Chondrocyte (in vitro differentiated cells): ENCODE results near the gene EML6. TPM values are rescaled to one million over a fixed set of nuclear protein-coding genes. Genes with fewer than 3 reads are reported as not detected.
A peak's percentile ranks its signal among the peaks of the same experiment; 100 is the strongest.

Experiments
- DNase-seq: peaks from one replicate; pipeline ENCODE4 v3.0.0; 2021; ENCODE audit warnings: mixed read lengths, low spot score
- H3K27ac Mint-ChIP-seq: one replicate; pipeline ENCODE4 v1.8.0; 2021; ENCODE audit warnings: mild to moderate bottlenecking, moderate library complexity, mixed read lengths; ENCODE audit not compliant: unreplicated experiment
- H3K27me3 Mint-ChIP-seq: 2 replicates; pipeline ENCODE4 v1.8.0; 2021; ENCODE audit warnings: low read depth, mixed read lengths
- H3K36me3 Mint-ChIP-seq: 2 replicates; pipeline ENCODE4 v1.8.0; 2021; ENCODE audit warnings: low read depth, mixed read lengths
- H3K4me1 Mint-ChIP-seq: 2 replicates; pipeline ENCODE4 v1.8.0; 2021; ENCODE audit warnings: low read depth, mild to moderate bottlenecking, mixed read lengths
- H3K4me3 Mint-ChIP-seq: one replicate; pipeline ENCODE4 v1.8.0; 2021; ENCODE audit warnings: mild to moderate bottlenecking, moderate library complexity, mixed read lengths; ENCODE audit not compliant: unreplicated experiment
- H3K9me3 Mint-ChIP-seq: 2 replicates; pipeline ENCODE4 v1.8.0; 2021; ENCODE audit warnings: low read depth, mixed read lengths
- total RNA-seq: library from RNA; stranded (reverse); gene quantifications from 3 replicates; pipeline ENCODE4 v1.2.1, GENCODE V29; 2021
- TF ChIP-seq, protein P1 (sequence below): fragments of 200-600 bp; sonication (generic); IDR thresholded peaks from 2 replicates; pipeline ENCODE4 v1.5.0; 2021; ENCODE audit warnings: antibody characterized with exemption, mild to moderate bottlenecking, moderate library complexity

The EML6 gene
- total RNA-seq, 1 donor from 2014 or later = 1.1 TPM

DNA sequence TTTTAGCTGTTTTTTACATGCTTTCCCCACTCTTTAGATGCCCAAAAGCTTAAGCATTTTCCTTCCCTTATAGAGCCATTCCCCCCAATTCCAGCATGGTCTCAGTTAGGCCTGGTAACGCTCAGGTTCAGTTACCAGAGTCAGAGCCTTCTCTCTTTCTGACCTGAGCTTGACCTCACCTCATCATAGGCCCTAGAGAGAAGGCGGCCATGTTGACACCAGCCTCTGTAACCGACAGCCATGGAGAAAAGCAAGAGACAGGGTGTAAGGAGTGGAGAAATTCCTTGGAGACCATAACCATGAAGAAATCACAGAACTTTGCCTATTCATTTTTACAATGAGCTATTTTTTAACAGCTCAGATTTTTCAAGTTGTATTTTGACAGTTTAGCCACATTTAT is 227.3 kb downstream of the EML6 start:
- TF ChIP-seq, protein P1, sequence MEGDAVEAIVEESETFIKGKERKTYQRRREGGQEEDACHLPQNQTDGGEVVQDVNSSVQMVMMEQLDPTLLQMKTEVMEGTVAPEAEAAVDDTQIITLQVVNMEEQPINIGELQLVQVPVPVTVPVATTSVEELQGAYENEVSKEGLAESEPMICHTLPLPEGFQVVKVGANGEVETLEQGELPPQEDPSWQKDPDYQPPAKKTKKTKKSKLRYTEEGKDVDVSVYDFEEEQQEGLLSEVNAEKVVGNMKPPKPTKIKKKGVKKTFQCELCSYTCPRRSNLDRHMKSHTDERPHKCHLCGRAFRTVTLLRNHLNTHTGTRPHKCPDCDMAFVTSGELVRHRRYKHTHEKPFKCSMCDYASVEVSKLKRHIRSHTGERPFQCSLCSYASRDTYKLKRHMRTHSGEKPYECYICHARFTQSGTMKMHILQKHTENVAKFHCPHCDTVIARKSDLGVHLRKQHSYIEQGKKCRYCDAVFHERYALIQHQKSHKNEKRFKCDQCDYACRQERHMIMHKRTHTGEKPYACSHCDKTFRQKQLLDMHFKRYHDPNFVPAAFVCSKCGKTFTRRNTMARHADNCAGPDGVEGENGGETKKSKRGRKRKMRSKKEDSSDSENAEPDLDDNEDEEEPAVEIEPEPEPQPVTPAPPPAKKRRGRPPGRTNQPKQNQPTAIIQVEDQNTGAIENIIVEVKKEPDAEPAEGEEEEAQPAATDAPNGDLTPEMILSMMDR = no peak
- no peak overlapping the region for H3K27ac Mint-ChIP-seq
- no peaks in the 10 kb centered on the region for H3K27me3 Mint-ChIP-seq
- H3K9me3 Mint-ChIP-seq = no peaks in the 10 kb centered on the region
- H3K4me3 Mint-ChIP-seq = no peak overlapping the region
- H3K36me3 Mint-ChIP-seq = no peaks in the 10 kb centered on the region
- peaks cover 16% of the 10 kb centered on the region for H3K4me1 Mint-ChIP-seq
- no peak for DNase-seq

DNA sequence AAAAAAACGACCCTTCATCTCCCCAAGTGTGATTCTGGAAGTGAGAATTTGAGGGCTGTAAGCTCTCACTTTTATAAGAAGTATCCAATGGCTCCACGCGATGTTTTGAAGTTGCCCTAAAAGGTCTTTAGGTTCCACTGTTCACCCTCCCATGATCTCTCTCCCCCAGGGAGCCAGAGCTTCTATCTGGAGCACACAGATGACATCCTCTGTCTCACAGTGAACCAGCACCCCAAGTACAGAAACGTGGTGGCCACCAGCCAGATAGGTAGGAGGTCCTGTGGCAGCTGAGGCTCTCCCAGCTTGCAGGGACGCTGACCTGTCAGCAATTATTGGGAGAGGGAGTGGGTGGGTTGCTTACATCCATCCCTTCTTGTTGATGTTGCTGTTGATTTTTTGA is 229.0 kb downstream of the EML6 start:
- no peak overlapping the region for H3K4me3 Mint-ChIP-seq

DNA sequence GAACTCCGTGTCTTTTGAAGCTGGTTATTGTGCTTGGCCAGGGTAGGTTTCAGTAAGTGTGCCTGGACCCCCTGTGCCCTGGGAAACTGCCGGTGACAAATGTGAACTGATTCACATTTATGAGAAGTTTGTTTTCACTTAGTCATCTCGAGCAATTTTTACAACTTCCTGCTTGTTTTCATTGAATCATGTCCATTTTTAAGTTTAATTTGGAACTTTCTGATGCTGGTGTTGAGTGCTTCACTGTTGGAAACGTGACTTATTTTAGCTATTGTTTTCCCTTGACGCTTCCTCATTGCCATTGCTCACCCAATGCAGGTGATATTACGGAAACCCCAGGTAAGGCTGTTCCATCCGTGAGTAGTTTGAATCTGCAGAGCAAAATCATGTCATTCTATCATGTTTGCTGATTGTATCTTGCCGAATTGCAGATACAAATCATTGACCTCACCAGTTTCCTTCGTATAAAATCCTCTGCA is 229.6 kb downstream of the EML6 start:
- Mint-ChIP-seq H3K27me3 (no peaks in the 10 kb centered on the region), H3K4me1 (peaks cover 11% of the 10 kb centered on the region), H3K9me3 (no peaks in the 10 kb centered on the region), H3K27ac (peak overlapping the region; percentile 53), H3K36me3 (no peaks in the 10 kb centered on the region), H3K4me3 (no peak overlapping the region)
- DNase-seq = no peak
- TF ChIP-seq, protein P1 = no peak

More for the DNA sequence above, 229.0 kb downstream of the EML6 start:
- DNase-seq = no peak
- Mint-ChIP-seq H3K27ac (no peak overlapping the region), H3K9me3 (no peaks in the 10 kb centered on the region), H3K4me1 (peaks cover 11% of the 10 kb centered on the region), H3K27me3 (no peaks in the 10 kb centered on the region), H3K36me3 (no peaks in the 10 kb centered on the region)
- TF ChIP-seq, protein P1 = no peak

DNA sequence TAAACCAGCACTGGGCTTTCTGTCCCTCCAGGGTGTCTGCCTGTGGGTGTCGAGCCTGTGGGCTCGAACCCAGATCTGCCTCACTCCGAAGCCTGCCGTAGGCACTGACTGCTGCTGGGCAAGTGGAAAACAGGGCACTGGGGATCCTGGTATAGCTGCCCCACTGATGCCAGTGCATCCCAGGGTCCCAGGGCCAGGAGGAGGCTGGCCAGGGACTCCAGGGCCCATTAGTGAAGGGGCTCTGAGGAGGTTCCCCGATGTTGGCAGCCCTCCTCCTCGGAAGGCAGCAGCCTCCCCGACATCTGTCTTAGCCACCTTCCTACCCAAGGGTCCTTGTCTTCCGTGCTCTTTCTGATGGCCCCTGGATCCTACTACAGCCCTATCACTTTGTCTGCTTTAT is 230.7 kb downstream of the EML6 start:
- TF ChIP-seq, protein P1 = no peak
- H3K36me3 Mint-ChIP-seq = no peaks in the 10 kb centered on the region
- no peak overlapping the region for H3K27ac Mint-ChIP-seq
- H3K4me1 Mint-ChIP-seq = peaks cover 11% of the 10 kb centered on the region
- H3K9me3 Mint-ChIP-seq = no peaks in the 10 kb centered on the region
- no peak overlapping the region for H3K4me3 Mint-ChIP-seq
- no peak for DNase-seq
- H3K27me3 Mint-ChIP-seq = no peaks in the 10 kb centered on the region

DNA sequence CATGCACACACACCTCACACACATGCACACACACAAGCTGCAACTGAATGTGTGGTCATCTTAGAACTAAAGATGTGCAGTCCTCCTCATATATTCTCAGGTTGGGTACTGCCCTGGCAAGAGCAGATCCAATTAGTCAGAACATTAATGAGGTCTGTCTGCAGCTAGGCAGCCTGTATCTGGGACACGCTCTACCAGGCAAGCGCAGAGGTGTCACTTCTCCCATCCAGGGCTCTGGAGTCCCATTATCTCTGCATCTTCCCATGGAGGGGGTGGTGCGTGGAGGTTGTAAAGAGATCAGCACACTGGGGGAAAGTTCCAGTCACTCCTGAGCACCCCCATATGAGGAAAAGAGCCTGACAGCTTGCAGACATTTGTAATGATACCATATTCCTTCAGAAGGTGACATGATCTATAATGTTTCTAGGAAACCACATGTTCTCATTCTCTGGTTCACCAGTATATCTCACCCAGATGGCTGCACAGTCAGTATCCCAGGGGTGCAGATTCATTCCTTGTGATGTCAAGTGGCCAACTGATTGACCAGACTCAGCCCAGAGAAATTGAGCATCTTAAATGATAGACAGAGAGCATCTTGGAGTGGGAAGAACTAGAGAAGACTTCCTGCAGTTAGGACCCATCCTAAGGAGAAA is 231.4 kb downstream of the EML6 start:
- H3K27me3 Mint-ChIP-seq = no peaks in the 10 kb centered on the region
- no peak for DNase-seq
- H3K27ac Mint-ChIP-seq = no peak overlapping the region
- H3K4me1 Mint-ChIP-seq = peaks cover 11% of the 10 kb centered on the region
- TF ChIP-seq, protein P1 = no peak
- H3K36me3 Mint-ChIP-seq = no peaks in the 10 kb centered on the region
- no peak overlapping the region for H3K4me3 Mint-ChIP-seq
- H3K9me3 Mint-ChIP-seq = no peaks in the 10 kb centered on the region
